K562 (cell line): ENCODE measurements around the gene OLFM4. TPM values are rescaled to one million over a fixed set of nuclear protein-coding genes. Genes with fewer than 3 reads are reported as not detected.

ENCODE experiments used
- ATAC-seq: fragments of 200-7000 bp; cut with Tn5 transposase; 3 replicates; pipeline ENCODE4 v1.9.1; 2020; ENCODE audit warnings: moderate library complexity
- BruUV-seq: library from RNA; stranded (reverse); fragments of 400-500 nt; replicated peaks from 2 replicates; lab custom pipeline; 2021; lab: Mats Ljungman, UMichigan
- CTCF ChIA-PET: fragments of 300-600 bp; formaldehyde crosslinking; extraction: SDS; loops from one replicate; lab custom pipeline; 2021; ENCODE audit warnings: low intra/inter-chr PET ratio; lab: Yijun Ruan, JAX
- POLR2A ChIA-PET: fragments of 300-600, 350-650 bp; sonication (Branson Sonifier 250); formaldehyde crosslinking; extraction: SDS; loops from one replicate; lab custom pipeline; 2021; ENCODE audit warnings: antibody characterized with exemption, inconsistent platforms; lab: Yijun Ruan, JAX
- DNase-seq, 4 experiments: peaks; one replicate each; pipeline versions ENCODE4 v3.0.0 to v3.0.0-alpha.2; 2011 to 2018; ENCODE audit warnings: low spot score in 3 of 4, mixed read lengths in 3 of 4; ENCODE audit errors: extremely low read depth in 1 of 4
- FAIRE-seq: peaks from 2 replicates; lab custom pipeline; 2011; peaks lifted over from hg19 to GRCh38; lab: Jason Lieb, UNC
- H2AFZ ChIP-seq: 2 replicates; pipeline ENCODE4 v1.6.0; 2011; ENCODE audit warnings: low read depth, low read length, control low read depth, inconsistent platforms
- H3K27ac ChIP-seq: fragments of 200-600 bp; 3 replicates; pipeline ENCODE4 v1.8.0; 2011; ENCODE audit warnings: low read depth, mild to moderate bottlenecking, control low read depth, inconsistent platforms, low read length, moderate library complexity, mixed read lengths; ENCODE audit errors: extremely low read depth
- H3K27me3 ChIP-seq, 2 experiments: fragments of 300-600 bp in 1 of 2; 2 replicates in 1 of 2; 3 replicates in 1 of 2; pipeline versions ENCODE4 v1.6.0 to v1.8.0; 2011; ENCODE audit warnings: inconsistent platforms in 2 of 2, low read length in 2 of 2, mild to moderate bottlenecking in 1 of 2, mixed read lengths in 1 of 2, moderate library complexity in 1 of 2; ENCODE audit not compliant: control insufficient read depth in 2 of 2, insufficient read depth in 2 of 2
- H3K36me3 ChIP-seq: fragments of 300-600 bp; 3 replicates; pipeline ENCODE4 v1.8.0; 2011; ENCODE audit warnings: mild to moderate bottlenecking, low read length, inconsistent platforms; ENCODE audit not compliant: control insufficient read depth, insufficient read depth
- H3K4me1 ChIP-seq, 2 experiments: fragments of 200-600 bp in 1 of 2; replicated peaks in 1 of 2; 2 replicates in 1 of 2; 3 replicates in 1 of 2; pipeline versions ENCODE4 v1.5.1 to v1.8.0; 2011; ENCODE audit warnings: inconsistent platforms in 2 of 2, low read length in 2 of 2, mild to moderate bottlenecking in 1 of 2, mixed read lengths in 1 of 2, moderate library complexity in 1 of 2; ENCODE audit not compliant: control insufficient read depth in 2 of 2, insufficient read depth in 2 of 2
- H3K4me2 ChIP-seq: 2 replicates; pipeline ENCODE4 v1.6.1; 2011; ENCODE audit warnings: low read length, control low read depth, inconsistent platforms, mixed read lengths; ENCODE audit not compliant: insufficient read depth
- H3K4me3 ChIP-seq: fragments of 200-600 bp; sonication (generic), shearing (Covaris generic); 2 replicates; pipeline ENCODE4 v1.5.1; 2016; ENCODE audit warnings: control low read depth, inconsistent platforms
- H3K79me2 ChIP-seq: fragments of 200-600 bp; 3 replicates; pipeline ENCODE4 v1.8.0; 2011; ENCODE audit warnings: low read length, inconsistent platforms; ENCODE audit not compliant: control insufficient read depth, insufficient read depth
- H3K9ac ChIP-seq, 2 experiments: 2 replicates each; pipeline versions ENCODE4 v1.6.0 to v1.6.1; 2011; ENCODE audit warnings: low read depth in 2 of 2, low read length in 2 of 2, control low read depth in 1 of 2, inconsistent platforms in 1 of 2, mild to moderate bottlenecking in 1 of 2, mixed read lengths in 1 of 2; ENCODE audit not compliant: insufficient read depth in 1 of 2
- H3K9me1 ChIP-seq: one replicate; pipeline ENCODE4 v1.6.0; 2011; ENCODE audit warnings: inconsistent platforms, mild to moderate bottlenecking, low read length, moderate library complexity; ENCODE audit not compliant: control insufficient read depth, insufficient read depth
- H3K9me3 ChIP-seq: replicated peaks from 2 replicates; pipeline ENCODE4 v1.5.1; 2011; ENCODE audit warnings: low read depth, low read length, inconsistent platforms; ENCODE audit not compliant: control insufficient read depth, insufficient read depth
- H4K20me1 ChIP-seq: replicated peaks from 2 replicates; pipeline ENCODE4 v1.6.1; 2011; ENCODE audit warnings: low read length, inconsistent platforms, mixed read lengths; ENCODE audit not compliant: control insufficient read depth, insufficient read depth
- SAP30 ChIP-seq: fragments of 200-600 bp; sonication (generic); IDR thresholded peaks from 2 replicates; pipeline ENCODE4 v1.6.1; 2012; ENCODE audit warnings: borderline replicate concordance, low read depth, mild to moderate bottlenecking, moderate library complexity, low read length, control low read depth, inconsistent platforms; ENCODE audit not compliant: insufficient read depth, poor library complexity, severe bottlenecking
- TAF15 ChIP-seq: fragments of 200-400 bp; formaldehyde crosslinking; IDR thresholded peaks from 2 replicates; pipeline ENCODE4 v1.6.1; 2017; ENCODE audit warnings: mild to moderate bottlenecking, low read depth, low read length, moderate library complexity
- ZNF717 ChIP-seq: fragments of 250-450 bp; sonication (Bioruptor Pico); IDR thresholded peaks from 2 replicates; pipeline ENCODE4 v1.5.0; 2021
- ZNF780A ChIP-seq: fragments of 250-450 bp; sonication (Bioruptor Pico); IDR thresholded peaks from 2 replicates; pipeline ENCODE4 v1.5.0; 2021; ENCODE audit warnings: mild to moderate bottlenecking
- WGBS: fragments of 100-300 bp; shearing (Covaris generic); methylation state at CpG from one replicate; pipeline ENCODE4 v1.1.6; 2016; ENCODE audit warnings: low coverage, mixed read lengths; ENCODE audit not compliant: insufficient coverage; ENCODE audit errors: missing lambda C conversion rate; 5-methylcytosine and 5-hydroxymethylcytosine counted together
- in situ Hi-C: fragments of 300-500 bp; cut with MboI; formaldehyde crosslinking; loops from 4 replicates; pipeline ENCODE4 v1.15.0; 2018; ENCODE audit warnings: inconsistent platforms, mixed read lengths
- intact Hi-C: fragments of 100-400 bp; cut with micrococcal nuclease; formaldehyde crosslinking; loops from 2 replicates; pipeline ENCODE4 v1.14.2; 2022
- polyA plus RNA-seq, 8 experiments: library from polyadenylated mRNA; depleted of rRNA in 4 of 8; stranded (reverse) in 5 of 8; unstranded in 3 of 8; fragments of >200 nt; fragmentation: Nextera tagmentation in 2 of 8; fragmentation: Illumina TruSeq in 1 of 8; extraction: Ambion mirVana in 2 of 8; extraction: Trizol in 1 of 8; gene quantifications; 2 replicates each; pipeline versions ENCODE4 v1.2.1 to v1.2.3, GENCODE V29; 2011 to 2014; ENCODE audit warnings: inconsistent platforms in 1 of 8, missing spikeins in 1 of 8
- total RNA-seq, 7 experiments: library from RNA; depleted of rRNA in 6 of 7; stranded (reverse); fragments of >200 nt in 6 of 7; fragmentation: Illumina TruSeq in 2 of 7; extraction: Trizol in 2 of 7; gene quantifications; 2 replicates each; pipeline versions ENCODE4 v1.2.1 to v1.2.3, GENCODE V29; 2011 to 2021; ENCODE audit warnings: low replicate concordance in 1 of 7

OLFM4 gene
- total and polyA plus RNA-seq, 9 of the 15 experiments (the other 6 are each of a cell fraction or from before 2014, with no cell fraction given), result not detected

GRCh38 chr13:52978989-52979388 is 49.6 kb upstream of the OLFM4 start:
- ATAC-seq (no peak), FAIRE-seq (no peak), DNase-seq (no peak)
- Histone ChIP-seq H3K9me3 (no peaks in the 10 kb centered on the region), H2AFZ (no peak overlapping the region), H3K4me2 (no peak overlapping the region), H3K79me2 (no peaks in the 10 kb centered on the region), H3K36me3 (no peaks in the 10 kb centered on the region), H3K4me3 (no peak overlapping the region), H3K9ac (no peak overlapping the region), H4K20me1 (no peaks in the 10 kb centered on the region), H3K27me3 (no peaks in the 10 kb centered on the region), H3K27ac (no peak overlapping the region), H3K9me1 (no peaks in the 10 kb centered on the region), H3K4me1 (no peaks in the 10 kb centered on the region)
- no peak for TF ChIP-seq TAF15
- no peak for TF ChIP-seq ZNF780A (CRISPR knock-in tag)
- TF ChIP-seq ZNF717 (CRISPR knock-in tag), result no peak
- CTCF ChIA-PET, result no interaction called here
- POLR2A ChIA-PET, result no interaction called here
- BruUV-seq, result no TSS peak
- intact Hi-C loops, result no loop called here
- in situ Hi-C loops, result no loop called here
- 0% methylated on average over 5 of the region's 5 CpGs for WGBS

- FAIRE-seq, result no peak
- POLR2A ChIA-PET, result no interaction called here
- Histone ChIP-seq H3K4me3 (no peak overlapping the region), H3K9me1 (no peaks in the 10 kb centered on the region), H3K27ac (no peak overlapping the region), H3K4me2 (no peak overlapping the region), H4K20me1 (no peaks in the 10 kb centered on the region), H3K9me3 (no peaks in the 10 kb centered on the region), H3K27me3 (no peaks in the 10 kb centered on the region), H3K9ac (no peak overlapping the region), H2AFZ (no peak overlapping the region), H3K4me1 (no peaks in the 10 kb centered on the region), H3K79me2 (no peaks in the 10 kb centered on the region), H3K36me3 (no peaks in the 10 kb centered on the region)
- WGBS, result 5% methylated on average over 5 of the region's 5 CpGs
- CTCF ChIA-PET, result no interaction called here
- intact Hi-C loops (no loop called here), in situ Hi-C loops (no loop called here)
- DNase-seq, result no peak
- TF ChIP-seq SAP30, result no peak
- no peak for ATAC-seq
- no TSS peak for BruUV-seq
These were observed 47.9 kb upstream of the OLFM4 start for GRCh38 chr13:52980695-52981094.
